SIG-M5 (cell line): Measurements from ENCODE around the gene GASK1B.

Source experiments
- DNase-seq: peaks from one replicate; lab custom pipeline; 2025; lab: John Stamatoyannopoulos, UW

GASK1B gene

GRCh38 chr4:158172261-158173258, at the start of gene GASK1B:
Gene GASK1B, minus strand, starts transcription at chr4:158173025. Its CDS starts 1,650 bp downstream, at chr4:158171375.
- no peak for DNase-seq

GRCh38 chr4:158219623-158220022, 46.8 kb upstream of the GASK1B start:
- no peak for DNase-seq

- no peak for DNase-seq
Observed at GRCh38 chr4:158217763-158218162, 44.9 kb upstream of the GASK1B start.

- DNase-seq = no peak
Observed at GRCh38 chr4:158214856-158215255, 42.0 kb upstream of the GASK1B start.

GRCh38 chr4:158213466-158213865, 40.6 kb upstream of the GASK1B start:
- no peak for DNase-seq

- DNase-seq = no peak
Observed at GRCh38 chr4:158211222-158211621, 38.4 kb upstream of the GASK1B start.

GRCh38 chr4:158209825-158210807, 37.3 kb upstream of the GASK1B start, which contains the start of gene TMEM144:
Gene TMEM144, plus strand, starts transcription at chr4:158210486. Its CDS starts 2,182 bp downstream, at chr4:158212668.
- DNase-seq = peak; percentile 26

GRCh38 chr4:158208963-158209640, 36.3 kb upstream of the GASK1B start:
- DNase-seq = peak; percentile 68

GRCh38 chr4:158203929-158204328, 31.1 kb upstream of the GASK1B start:
- no peak for DNase-seq

- no peak for DNase-seq
Observed at GRCh38 chr4:158203436-158203835, 30.6 kb upstream of the GASK1B start.

- DNase-seq = no peak
Observed at GRCh38 chr4:158202481-158202880, 29.7 kb upstream of the GASK1B start.

GRCh38 chr4:158201876-158202275, 29.1 kb upstream of the GASK1B start:
- no peak for DNase-seq

- DNase-seq = no peak
Observed at GRCh38 chr4:158201322-158201721, 28.5 kb upstream of the GASK1B start.

GRCh38 chr4:158200214-158200613, 27.4 kb upstream of the GASK1B start:
- no peak for DNase-seq

GRCh38 chr4:158197194-158197776, 24.5 kb upstream of the GASK1B start:
- DNase-seq = no peak

- DNase-seq = no peak
Observed at GRCh38 chr4:158195297-158195696, 22.5 kb upstream of the GASK1B start.

GRCh38 chr4:158193171-158193749, 20.4 kb upstream of the GASK1B start:
- DNase-seq = no peak

- no peak for DNase-seq
Observed at GRCh38 chr4:158192439-158193158, 19.8 kb upstream of the GASK1B start.

GRCh38 chr4:158190718-158191117, 17.9 kb upstream of the GASK1B start:
- DNase-seq = no peak

GRCh38 chr4:158189422-158189821, 16.6 kb upstream of the GASK1B start:
- DNase-seq = no peak
